ENCODE measurements around the gene TEP1.
A peak's percentile ranks its signal among the peaks of the same experiment; 100 is the strongest.

DNA sequence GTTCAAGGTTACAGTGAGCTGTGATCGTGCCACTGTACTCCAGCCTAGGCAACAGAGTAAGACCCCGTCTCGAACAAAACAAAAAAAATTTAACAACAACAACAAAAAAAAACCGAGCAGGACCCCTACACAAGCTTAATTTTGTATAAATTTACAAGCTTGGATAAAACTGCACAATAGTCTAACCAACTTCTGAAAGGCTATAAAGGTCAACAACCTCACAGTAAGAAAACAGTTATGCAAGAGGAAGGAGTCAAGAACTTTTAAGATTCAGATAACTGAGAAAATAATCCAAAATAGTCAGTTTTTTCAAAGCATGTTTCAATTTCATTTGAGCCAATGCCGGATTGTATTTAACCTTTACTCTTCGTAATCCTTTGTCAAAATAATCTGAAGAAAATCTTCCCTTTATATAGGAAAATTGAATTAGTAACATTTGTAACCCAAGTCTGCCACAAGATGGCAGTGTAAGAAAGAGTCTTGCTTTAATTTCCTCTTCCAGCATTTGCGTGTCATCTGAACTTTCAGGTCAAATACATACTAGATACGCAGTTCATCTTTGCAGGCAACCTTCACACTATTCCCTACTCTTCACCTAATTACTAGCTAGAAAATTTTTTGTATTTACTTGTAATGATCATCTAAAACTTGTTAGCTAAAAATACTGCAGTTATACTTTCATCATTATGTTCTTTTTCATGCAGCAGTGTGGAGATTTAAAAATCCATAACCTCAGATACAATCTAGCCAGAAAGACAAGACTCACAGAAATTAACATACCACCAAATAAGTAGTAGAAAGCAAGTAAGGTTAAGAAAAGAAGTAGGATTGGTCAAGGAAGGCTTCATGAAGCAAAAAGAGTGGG, 86.1 kb downstream of the TEP1 start:
- TF ChIP-seq, protein P1, sequence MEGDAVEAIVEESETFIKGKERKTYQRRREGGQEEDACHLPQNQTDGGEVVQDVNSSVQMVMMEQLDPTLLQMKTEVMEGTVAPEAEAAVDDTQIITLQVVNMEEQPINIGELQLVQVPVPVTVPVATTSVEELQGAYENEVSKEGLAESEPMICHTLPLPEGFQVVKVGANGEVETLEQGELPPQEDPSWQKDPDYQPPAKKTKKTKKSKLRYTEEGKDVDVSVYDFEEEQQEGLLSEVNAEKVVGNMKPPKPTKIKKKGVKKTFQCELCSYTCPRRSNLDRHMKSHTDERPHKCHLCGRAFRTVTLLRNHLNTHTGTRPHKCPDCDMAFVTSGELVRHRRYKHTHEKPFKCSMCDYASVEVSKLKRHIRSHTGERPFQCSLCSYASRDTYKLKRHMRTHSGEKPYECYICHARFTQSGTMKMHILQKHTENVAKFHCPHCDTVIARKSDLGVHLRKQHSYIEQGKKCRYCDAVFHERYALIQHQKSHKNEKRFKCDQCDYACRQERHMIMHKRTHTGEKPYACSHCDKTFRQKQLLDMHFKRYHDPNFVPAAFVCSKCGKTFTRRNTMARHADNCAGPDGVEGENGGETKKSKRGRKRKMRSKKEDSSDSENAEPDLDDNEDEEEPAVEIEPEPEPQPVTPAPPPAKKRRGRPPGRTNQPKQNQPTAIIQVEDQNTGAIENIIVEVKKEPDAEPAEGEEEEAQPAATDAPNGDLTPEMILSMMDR (IDR thresholded peaks at IDR 0.05 in 2 of 3, conservative IDR thresholded peaks at IDR 0.05 in 1 of 3; ENCODE audit: control insufficient read depth in 2 of 3, extremely low read depth in 1 of 3, insufficient read depth in 1 of 3, low read depth in 3 of 3, low read length in 3 of 3) = peak; percentile 51 to 81 (median 62); a peak in 5 of 6 replicates
- no peak for TF ChIP-seq JUND (IDR thresholded peaks at IDR 0.05; ENCODE audit: low read depth, low read length)
